Inferior parietal cortex (tissue), 1 donor: ENCODE results near the gene LMX1B.
"Not testable (repeated sequence)": the region's sequence is repeated elsewhere in the genome, so short reads cannot be mapped to it uniquely, and the experiment has no call there.

ENCODE experiments used
- DNase-seq: peaks from one replicate; pipeline ENCODE4 v3.0.0-alpha.2; 2016; ENCODE audit errors: extremely low spot score

The LMX1B gene

GRCh38 chr9:126633881-126634558, 20.3 kb downstream of the LMX1B start:
- DNase-seq, result no peak

GRCh38 chr9:126635061-126635460, 21.3 kb downstream of the LMX1B start:
- DNase-seq, result no peak

GRCh38 chr9:126635661-126636439, 22.1 kb downstream of the LMX1B start:
- no peak for DNase-seq

GRCh38 chr9:126636983-126637798, 23.5 kb downstream of the LMX1B start:
- DNase-seq, result no peak

GRCh38 chr9:126638571-126639132, 24.9 kb downstream of the LMX1B start:
- DNase-seq, result no peak

- DNase-seq, result no peak
Observed at GRCh38 chr9:126639318-126640000, 25.7 kb downstream of the LMX1B start.

GRCh38 chr9:126641118-126641851, 27.6 kb downstream of the LMX1B start:
- DNase-seq, result no peak

GRCh38 chr9:126642010-126642744, 28.4 kb downstream of the LMX1B start:
- no peak for DNase-seq

GRCh38 chr9:126642839-126643238, 29.1 kb downstream of the LMX1B start:
- DNase-seq, result no peak

GRCh38 chr9:126643945-126644527, 30.3 kb downstream of the LMX1B start:
- DNase-seq, result no peak

- no peak for DNase-seq
Observed at GRCh38 chr9:126646162-126646561, 32.4 kb downstream of the LMX1B start.

GRCh38 chr9:126647585-126648411, 34.1 kb downstream of the LMX1B start:
- no peak for DNase-seq

GRCh38 chr9:126649477-126649876, 35.7 kb downstream of the LMX1B start:
- DNase-seq, result no peak

GRCh38 chr9:126650404-126651341, 36.9 kb downstream of the LMX1B start:
- no peak for DNase-seq

GRCh38 chr9:126652140-126652582, 38.4 kb downstream of the LMX1B start:
- no peak for DNase-seq

- DNase-seq, result no peak
Observed at GRCh38 chr9:126654124-126654523, 40.4 kb downstream of the LMX1B start.

GRCh38 chr9:126656214-126656613, 42.5 kb downstream of the LMX1B start:
- not testable (repeated sequence) for DNase-seq
